Osteoblast (primary cell): ENCODE data around the gene VPS52. TPM values are rescaled to one million over a fixed set of nuclear protein-coding genes. Genes with fewer than 3 reads are reported as not detected.

Source experiments
- DNase-seq: peaks from one replicate; pipeline ENCODE4 v3.0.0; 2011; ENCODE audit warnings: low spot score, mixed read lengths; ENCODE audit not compliant: insufficient read length; ENCODE audit errors: missing footprints
- H2AFZ ChIP-seq: 2 replicates; pipeline ENCODE4 v1.6.0; 2011; ENCODE audit warnings: mild to moderate bottlenecking, low read length
- H3K27ac ChIP-seq: 2 replicates; pipeline ENCODE4 v1.5.1; 2011; ENCODE audit warnings: mild to moderate bottlenecking, low read depth, low read length, moderate library complexity
- H3K27me3 ChIP-seq: 2 replicates; pipeline ENCODE4 v1.6.0; 2012; ENCODE audit warnings: mild to moderate bottlenecking, control low read depth, inconsistent platforms, low read length, moderate library complexity; ENCODE audit not compliant: insufficient read depth
- H3K36me3 ChIP-seq: 2 replicates; pipeline ENCODE4 v1.5.1; 2011; ENCODE audit warnings: mild to moderate bottlenecking, low read length, control low read depth, moderate library complexity; ENCODE audit not compliant: insufficient read depth
- H3K4me1 ChIP-seq: 2 replicates; pipeline ENCODE4 v1.5.1; 2011; ENCODE audit warnings: mild to moderate bottlenecking, low read length, control low read depth, moderate library complexity; ENCODE audit not compliant: insufficient read depth
- H3K4me2 ChIP-seq: 2 replicates; pipeline ENCODE4 v1.6.0; 2011; ENCODE audit warnings: mild to moderate bottlenecking, low read length; ENCODE audit not compliant: insufficient read depth
- H3K4me3 ChIP-seq: fragments of 200-600 bp; sonication (generic); 3 replicates; pipeline ENCODE4 v1.5.1; 2012; ENCODE audit warnings: mild to moderate bottlenecking, low read length, inconsistent platforms; ENCODE audit not compliant: insufficient read depth
- H3K79me2 ChIP-seq: 2 replicates; pipeline ENCODE4 v1.6.0; 2012; ENCODE audit warnings: mild to moderate bottlenecking, low read length, control low read depth, inconsistent platforms; ENCODE audit not compliant: insufficient read depth
- H3K9me3 ChIP-seq: 2 replicates; pipeline ENCODE4 v1.5.1; 2011; ENCODE audit warnings: low read depth, low read length, control low read depth
- H4K20me1 ChIP-seq: 2 replicates; pipeline ENCODE4 v1.6.0; 2012; ENCODE audit warnings: mild to moderate bottlenecking, low read length, control low read depth; ENCODE audit not compliant: insufficient read depth
- CTCF ChIP-seq: IDR thresholded peaks from 2 replicates; pipeline ENCODE4 v1.5.1; 2011; ENCODE audit warnings: mild to moderate bottlenecking, low read depth, low read length, moderate library complexity; ENCODE audit errors: extremely low read depth
- total RNA-seq: library from RNA; depleted of rRNA; stranded (reverse); fragments of >200 nt; gene quantifications from 2 replicates; pipeline ENCODE4 v1.2.3, GENCODE V29; 2012

Gene VPS52
- total RNA-seq, 1 donor = 42.7 TPM

- DNase-seq = peak; percentile 89
- H3K4me1 ChIP-seq = peaks cover 24% of the 10 kb centered on the region
- peaks cover 27% of the 10 kb centered on the region for H4K20me1 ChIP-seq
- H3K36me3 ChIP-seq = peaks cover 7% of the 10 kb centered on the region
- no peaks in the 10 kb centered on the region for H3K27me3 ChIP-seq
- peaks cover 60% of the 10 kb centered on the region for H3K79me2 ChIP-seq
- peak overlapping the region; percentile 87 for H3K4me2 ChIP-seq
- H3K9me3 ChIP-seq = no peaks in the 10 kb centered on the region
- peak overlapping the region; percentile 99 for H3K4me3 ChIP-seq
- H3K27ac ChIP-seq = peak overlapping the region; percentile 95
- H2AFZ ChIP-seq = peak overlapping the region; percentile 87
- TF ChIP-seq CTCF = no peak
Observed at GRCh38 chr6:33313105-33313708, 41.5 kb upstream of the VPS52 start.

- peak; percentile 86 for DNase-seq
- Histone ChIP-seq H3K4me2 (peak overlapping the region; percentile 87), H3K4me1 (peaks cover 22% of the 10 kb centered on the region), H3K27ac (peak overlapping the region; percentile 95), H4K20me1 (peaks cover 27% of the 10 kb centered on the region), H3K9me3 (no peaks in the 10 kb centered on the region), H3K36me3 (peaks cover 7% of the 10 kb centered on the region), H3K79me2 (peaks cover 63% of the 10 kb centered on the region), H2AFZ (no peak overlapping the region), H3K4me3 (peak overlapping the region; percentile 99), H3K27me3 (no peaks in the 10 kb centered on the region)
- no peak for TF ChIP-seq CTCF
Observed at GRCh38 chr6:33312361-33313104, 40.9 kb upstream of the VPS52 start.

GRCh38 chr6:33306356-33306755, 34.7 kb upstream of the VPS52 start:
- no peak for TF ChIP-seq CTCF
- DNase-seq = peak; percentile 44
- Histone ChIP-seq H3K9me3 (no peaks in the 10 kb centered on the region), H4K20me1 (peaks cover 18% of the 10 kb centered on the region), H3K27me3 (no peaks in the 10 kb centered on the region), H3K4me3 (no peak overlapping the region), H3K4me1 (no peaks in the 10 kb centered on the region), H3K4me2 (no peak overlapping the region), H3K27ac (no peak overlapping the region), H2AFZ (no peak overlapping the region), H3K36me3 (peaks cover 33% of the 10 kb centered on the region), H3K79me2 (peaks cover 68% of the 10 kb centered on the region)

GRCh38 chr6:33305052-33305451, 33.4 kb upstream of the VPS52 start:
- H3K9me3 ChIP-seq = no peaks in the 10 kb centered on the region
- H3K4me3 ChIP-seq = no peak overlapping the region
- H3K27ac ChIP-seq = no peak overlapping the region
- no peaks in the 10 kb centered on the region for H3K27me3 ChIP-seq
- no peaks in the 10 kb centered on the region for H3K4me1 ChIP-seq
- no peak overlapping the region for H2AFZ ChIP-seq
- no peak overlapping the region for H3K4me2 ChIP-seq
- peaks cover 30% of the 10 kb centered on the region for H3K36me3 ChIP-seq
- H4K20me1 ChIP-seq = peaks cover 12% of the 10 kb centered on the region
- no peak for TF ChIP-seq CTCF
- peaks cover 65% of the 10 kb centered on the region for H3K79me2 ChIP-seq
- peak; percentile 4 for DNase-seq
